Measurements from ENCODE around the gene CTSZ. TPM values are rescaled to one million over a fixed set of nuclear protein-coding genes. Genes with fewer than 3 reads are reported as not detected.

The CTSZ gene
- total RNA-seq, 6 experiments from 2014 or later: 124 to 240 (median 136) TPM

- peaks cover 52% of the 10 kb centered on the region for H3K36me3 Mint-ChIP-seq (ENCODE audit: low read depth)
- DNase-seq: no peak
- no peak overlapping the region for H3K4me3 Mint-ChIP-seq
- no peak for TF ChIP-seq CTCF (IDR thresholded peaks at IDR 0.05)
- no peaks in the 10 kb centered on the region; the same call in 1 of the 2 replicates for H3K27me3 Mint-ChIP-seq (ENCODE audit: insufficient read depth)
- no peak overlapping the region for H3K27ac Mint-ChIP-seq
- H3K4me1 Mint-ChIP-seq (ENCODE audit: low read depth): peaks cover 44% of the 10 kb centered on the region
- no peaks in the 10 kb centered on the region; the same call in 1 of the 2 replicates for H3K9me3 Mint-ChIP-seq
Measured at GRCh38 chr20:59037386-59037785, 30.3 kb upstream of the CTSZ start.

GRCh38 chr20:59035381-59035780 is 28.3 kb upstream of the CTSZ start:
- Mint-ChIP-seq H3K27ac (no peak overlapping the region), H3K27me3 (ENCODE audit: insufficient read depth) (peaks cover 2% of the 10 kb centered on the region), H3K4me1 (ENCODE audit: low read depth) (peaks cover 42% of the 10 kb centered on the region), H3K9me3 (no peaks in the 10 kb centered on the region), H3K36me3 (ENCODE audit: low read depth) (peaks cover 52% of the 10 kb centered on the region), H3K4me3 (no peak overlapping the region)
- DNase-seq: no peak
- no peak for TF ChIP-seq CTCF (IDR thresholded peaks at IDR 0.05)

GRCh38 chr20:59033616-59034165 is 26.6 kb upstream of the CTSZ start:
- peaks cover 56% of the 10 kb centered on the region for H3K36me3 Mint-ChIP-seq (ENCODE audit: low read depth)
- H3K27ac Mint-ChIP-seq: peak overlapping the region; percentile 66; the same call in 1 of the 2 replicates
- DNase-seq: no peak
- H3K27me3 Mint-ChIP-seq (ENCODE audit: insufficient read depth): peaks cover 2% of the 10 kb centered on the region
- no peak overlapping the region; the same call in 1 of the 2 replicates for H3K4me3 Mint-ChIP-seq
- peaks cover 42% of the 10 kb centered on the region for H3K4me1 Mint-ChIP-seq (ENCODE audit: low read depth)
- no peaks in the 10 kb centered on the region for H3K9me3 Mint-ChIP-seq
- TF ChIP-seq CTCF (IDR thresholded peaks at IDR 0.05): no peak

GRCh38 chr20:59033093-59033492 is 26.0 kb upstream of the CTSZ start:
- Mint-ChIP-seq H3K4me3 (peak overlapping the region; percentile 94), H3K27ac (peak overlapping the region; percentile 93), H3K27me3 (ENCODE audit: insufficient read depth) (peaks cover 2% of the 10 kb centered on the region), H3K4me1 (ENCODE audit: low read depth) (peaks cover 47% of the 10 kb centered on the region), H3K9me3 (no peaks in the 10 kb centered on the region), H3K36me3 (ENCODE audit: low read depth) (peaks cover 61% of the 10 kb centered on the region)
- TF ChIP-seq CTCF (IDR thresholded peaks at IDR 0.05): no peak
- DNase-seq: no peak

- H3K4me1 Mint-ChIP-seq (ENCODE audit: low read depth): peaks cover 51% of the 10 kb centered on the region
- H3K27me3 Mint-ChIP-seq (ENCODE audit: insufficient read depth): peaks cover 2% of the 10 kb centered on the region
- peak overlapping the region; percentile 93 for H3K27ac Mint-ChIP-seq
- no peak; the same call in 1 of the 2 replicates for TF ChIP-seq CTCF (IDR thresholded peaks at IDR 0.05)
- H3K36me3 Mint-ChIP-seq (ENCODE audit: low read depth): peaks cover 65% of the 10 kb centered on the region
- no peaks in the 10 kb centered on the region for H3K9me3 Mint-ChIP-seq
- peak; percentile 20 for DNase-seq
- peak overlapping the region; percentile 94 for H3K4me3 Mint-ChIP-seq
Measured at GRCh38 chr20:59032713-59033059, 25.6 kb upstream of the CTSZ start.
